ENCODE results near the gene BATF. TPM values are rescaled to one million over a fixed set of nuclear protein-coding genes. Genes with fewer than 3 reads are reported as not detected.
A peak's percentile ranks its signal among the peaks of the same experiment; 100 is the strongest.

The BATF gene
- total and polyA plus RNA-seq, 2 experiments from 2014 or later, result 3.1 TPM; not detected in 1

DNA sequence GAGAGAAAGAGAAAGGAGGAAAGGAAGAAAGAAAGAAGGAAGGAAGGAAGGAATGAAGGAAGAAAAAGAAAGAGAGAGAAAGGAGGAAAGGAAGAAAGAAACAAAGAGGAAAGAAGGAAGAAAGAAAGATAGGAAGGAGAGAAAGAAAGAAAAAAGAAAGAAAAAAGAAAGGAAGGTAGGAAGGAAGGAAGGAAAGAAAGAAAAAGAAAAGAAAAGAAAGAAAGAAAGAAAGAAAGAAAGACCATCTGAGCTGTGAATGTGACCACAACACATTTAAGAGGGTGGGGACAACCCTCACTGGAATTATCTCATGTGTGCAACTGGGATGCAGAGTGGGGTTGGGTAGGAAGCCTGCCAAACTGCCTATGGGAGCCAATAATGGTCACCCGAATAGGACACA lies 36.0 kb upstream of the BATF start:
- no peak for DNase-seq (ENCODE audit: low spot score)
- TF ChIP-seq EZH2 (IDR thresholded peaks at IDR 0.05; ENCODE audit: borderline replicate concordance) (no peak), EZH2phosphoT487 (IDR thresholded peaks at IDR 0.05; ENCODE audit: low read depth, severe bottlenecking, unreplicated experiment) (no peak)
- TF ChIP-seq, protein P1, sequence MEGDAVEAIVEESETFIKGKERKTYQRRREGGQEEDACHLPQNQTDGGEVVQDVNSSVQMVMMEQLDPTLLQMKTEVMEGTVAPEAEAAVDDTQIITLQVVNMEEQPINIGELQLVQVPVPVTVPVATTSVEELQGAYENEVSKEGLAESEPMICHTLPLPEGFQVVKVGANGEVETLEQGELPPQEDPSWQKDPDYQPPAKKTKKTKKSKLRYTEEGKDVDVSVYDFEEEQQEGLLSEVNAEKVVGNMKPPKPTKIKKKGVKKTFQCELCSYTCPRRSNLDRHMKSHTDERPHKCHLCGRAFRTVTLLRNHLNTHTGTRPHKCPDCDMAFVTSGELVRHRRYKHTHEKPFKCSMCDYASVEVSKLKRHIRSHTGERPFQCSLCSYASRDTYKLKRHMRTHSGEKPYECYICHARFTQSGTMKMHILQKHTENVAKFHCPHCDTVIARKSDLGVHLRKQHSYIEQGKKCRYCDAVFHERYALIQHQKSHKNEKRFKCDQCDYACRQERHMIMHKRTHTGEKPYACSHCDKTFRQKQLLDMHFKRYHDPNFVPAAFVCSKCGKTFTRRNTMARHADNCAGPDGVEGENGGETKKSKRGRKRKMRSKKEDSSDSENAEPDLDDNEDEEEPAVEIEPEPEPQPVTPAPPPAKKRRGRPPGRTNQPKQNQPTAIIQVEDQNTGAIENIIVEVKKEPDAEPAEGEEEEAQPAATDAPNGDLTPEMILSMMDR (IDR thresholded peaks at IDR 0.05; ENCODE audit: poor library complexity), result no peak
- Histone ChIP-seq H3K27me3 (no peaks in the 10 kb centered on the region), H3K4me2 (no peak overlapping the region), H3K4me1 (ENCODE audit: insufficient read depth) (peaks cover 10% of the 10 kb centered on the region), H3K9me2 (replicated peaks; ENCODE audit: insufficient read depth) (no peaks in the 10 kb centered on the region), H3K4me3 (no peak overlapping the region), H3K79me2 (no peaks in the 10 kb centered on the region), H2AFZ (no peak overlapping the region), H3K9me3 (ENCODE audit: low read depth) (no peaks in the 10 kb centered on the region), H3K27ac (no peak overlapping the region), H4K20me1 (ENCODE audit: insufficient read depth, poor library complexity, severe bottlenecking) (no peaks in the 10 kb centered on the region), H3K36me3 (replicated peaks; ENCODE audit: insufficient read depth, low read depth) (no peaks in the 10 kb centered on the region)
- WGBS (ENCODE audit: low lambda C conversion rate, missing lambda C conversion rate), result 100% methylated on average over 1 of the region's 1 CpG

DNA sequence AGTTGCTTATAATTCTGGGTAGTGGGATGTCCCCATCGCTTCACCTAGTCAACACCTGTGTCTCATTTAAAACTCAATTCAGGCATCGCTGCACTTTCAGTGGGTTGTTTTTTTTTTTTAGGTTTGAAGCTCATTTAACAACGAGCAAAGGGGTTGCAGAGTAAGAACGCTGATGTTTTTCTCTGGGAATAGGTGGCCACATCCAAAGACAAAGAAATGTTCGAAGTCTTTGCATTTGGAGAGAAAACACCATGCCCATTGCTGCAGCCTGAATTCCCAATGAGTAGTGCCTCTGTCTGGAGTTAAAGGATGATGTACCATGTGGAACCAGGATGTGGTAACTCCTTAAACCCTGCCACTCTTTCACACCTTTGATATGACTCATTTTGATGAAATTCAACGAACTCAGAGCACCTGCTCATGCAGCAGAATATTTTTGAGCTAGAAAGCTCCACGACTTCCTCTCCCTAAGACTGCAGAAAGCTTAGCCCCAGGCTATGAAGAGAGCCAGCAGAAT lies 35.1 kb upstream of the BATF start:
- no peak overlapping the region for H3K4me2 ChIP-seq
- WGBS (ENCODE audit: low lambda C conversion rate, missing lambda C conversion rate), result 80% methylated on average over 7 of the region's 7 CpGs
- no peaks in the 10 kb centered on the region for H3K9me2 ChIP-seq (replicated peaks; ENCODE audit: insufficient read depth)
- H3K27ac ChIP-seq, result no peak overlapping the region
- no peak overlapping the region for H2AFZ ChIP-seq
- no peak for TF ChIP-seq EZH2phosphoT487 (IDR thresholded peaks at IDR 0.05; ENCODE audit: low read depth, severe bottlenecking, unreplicated experiment)
- TF ChIP-seq, protein P1 (IDR thresholded peaks at IDR 0.05; ENCODE audit: poor library complexity), result no peak
- TF ChIP-seq EZH2 (IDR thresholded peaks at IDR 0.05; ENCODE audit: borderline replicate concordance), result no peak
- no peaks in the 10 kb centered on the region for H3K79me2 ChIP-seq
- DNase-seq (ENCODE audit: low spot score), result no peak
- peaks cover 10% of the 10 kb centered on the region for H3K4me1 ChIP-seq (ENCODE audit: insufficient read depth)
- H3K9me3 ChIP-seq (ENCODE audit: low read depth), result no peaks in the 10 kb centered on the region
- no peaks in the 10 kb centered on the region for H3K36me3 ChIP-seq (replicated peaks; ENCODE audit: insufficient read depth, low read depth)
- H3K4me3 ChIP-seq, result no peak overlapping the region
- no peaks in the 10 kb centered on the region for H4K20me1 ChIP-seq (ENCODE audit: insufficient read depth, poor library complexity, severe bottlenecking)
- H3K27me3 ChIP-seq, result no peaks in the 10 kb centered on the region

DNA sequence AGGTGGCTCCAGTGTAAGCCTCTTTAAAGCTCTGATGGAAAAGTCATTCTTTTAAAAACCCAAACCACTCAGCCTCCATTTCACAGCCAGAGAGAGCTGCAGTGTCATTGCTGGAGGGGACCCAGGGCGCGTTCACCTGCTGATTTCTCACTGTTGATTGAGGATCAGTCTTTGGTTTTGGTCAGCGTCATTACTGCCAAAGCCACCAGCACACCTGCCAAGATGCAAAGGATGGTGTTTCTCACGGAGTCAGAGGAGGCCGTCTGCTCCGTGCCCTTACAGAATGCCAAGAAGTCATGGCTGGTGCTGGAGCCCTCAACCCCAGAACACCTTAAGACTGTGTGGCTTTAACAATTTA lies 32.8 kb upstream of the BATF start:
- Histone ChIP-seq H3K4me2 (peak overlapping the region; percentile 53), H3K79me2 (no peaks in the 10 kb centered on the region), H3K9me3 (ENCODE audit: low read depth) (no peaks in the 10 kb centered on the region), H3K9me2 (replicated peaks; ENCODE audit: insufficient read depth) (no peaks in the 10 kb centered on the region), H3K27me3 (no peaks in the 10 kb centered on the region), H2AFZ (no peak overlapping the region), H3K4me1 (ENCODE audit: insufficient read depth) (peaks cover 9% of the 10 kb centered on the region), H3K27ac (no peak overlapping the region), H3K4me3 (no peak overlapping the region), H4K20me1 (ENCODE audit: insufficient read depth, poor library complexity, severe bottlenecking) (no peaks in the 10 kb centered on the region), H3K36me3 (replicated peaks; ENCODE audit: insufficient read depth, low read depth) (no peaks in the 10 kb centered on the region)
- no peak for DNase-seq (ENCODE audit: low spot score)
- TF ChIP-seq, protein P1 (IDR thresholded peaks at IDR 0.05; ENCODE audit: poor library complexity), result no peak
- TF ChIP-seq EZH2 (IDR thresholded peaks at IDR 0.05; ENCODE audit: borderline replicate concordance) (no peak), EZH2phosphoT487 (IDR thresholded peaks at IDR 0.05; ENCODE audit: low read depth, severe bottlenecking, unreplicated experiment) (no peak)
- WGBS (ENCODE audit: low lambda C conversion rate, missing lambda C conversion rate), result 83% methylated on average over 6 of the region's 6 CpGs
